ENCODE data around the gene GDPGP1. TPM values are rescaled to one million over a fixed set of nuclear protein-coding genes. Genes with fewer than 3 reads are reported as not detected.

The GDPGP1 gene
- total RNA-seq, 2 donors from 2014 or later = 19.6 to 22.3 TPM

- DNase-seq (no peak), ATAC-seq (no peak)
- intact Hi-C loops (cut with DNase I, micrococcal nuclease) = no loop called here
Observed at GRCh38 chr15:90202929-90203328, 31.1 kb upstream of the GDPGP1 start.

- ATAC-seq (no peak), DNase-seq (no peak)
- intact Hi-C loops (cut with DNase I, micrococcal nuclease) = no loop called here
Observed at GRCh38 chr15:90203473-90203872, 30.5 kb upstream of the GDPGP1 start.

GRCh38 chr15:90203922-90204321 is 30.1 kb upstream of the GDPGP1 start:
- no peak for ATAC-seq
- DNase-seq = no peak
- intact Hi-C loops (cut with DNase I, micrococcal nuclease) = no loop called here

GRCh38 chr15:90205050-90205848 is 28.8 kb upstream of the GDPGP1 start:
- intact Hi-C loops (cut with DNase I, micrococcal nuclease) = no loop called here
- ATAC-seq (no peak), DNase-seq (no peak)

GRCh38 chr15:90205886-90206285 is 28.1 kb upstream of the GDPGP1 start:
- ATAC-seq (no peak), DNase-seq (no peak)
- intact Hi-C loops (cut with DNase I, micrococcal nuclease) = no loop called here

- ATAC-seq (no peak), DNase-seq (no peak)
- intact Hi-C loops (cut with DNase I, micrococcal nuclease) = no loop called here
Observed at GRCh38 chr15:90207252-90207651, 26.8 kb upstream of the GDPGP1 start.

- DNase-seq = no peak
Observed at GRCh38 chr15:90208356-90208755, 25.7 kb upstream of the GDPGP1 start.

GRCh38 chr15:90209591-90209990 is 24.4 kb upstream of the GDPGP1 start:
- intact Hi-C loops (cut with DNase I, micrococcal nuclease) = no loop called here
- no peak for ATAC-seq
- no peak for DNase-seq

More at GRCh38 chr15:90208356-90208755, 25.7 kb upstream of the GDPGP1 start:
- intact Hi-C loops (cut with DNase I, micrococcal nuclease) = no loop called here
- ATAC-seq = no peak

- no peak for ATAC-seq
- no peak for DNase-seq
- intact Hi-C loops (cut with DNase I, micrococcal nuclease) = no loop called here
Observed at GRCh38 chr15:90210593-90210992, 23.4 kb upstream of the GDPGP1 start.

GRCh38 chr15:90211009-90211408 is 23.0 kb upstream of the GDPGP1 start:
- intact Hi-C loops (cut with DNase I, micrococcal nuclease) = no loop called here
- DNase-seq (no peak), ATAC-seq (peak; percentile 0)

- intact Hi-C loops (cut with DNase I, micrococcal nuclease) = no loop called here
- ATAC-seq = peak; percentile 80
- DNase-seq = peak; percentile 81 to 94
Observed at GRCh38 chr15:90211440-90212143, 22.4 kb upstream of the GDPGP1 start.

- intact Hi-C loops (cut with DNase I, micrococcal nuclease) = no loop called here
- DNase-seq (no peak), ATAC-seq (no peak)
Observed at GRCh38 chr15:90212221-90213098, 21.5 kb upstream of the GDPGP1 start.

GRCh38 chr15:90213122-90213817 is 20.7 kb upstream of the GDPGP1 start:
- intact Hi-C loops (cut with DNase I, micrococcal nuclease) = no loop called here
- ATAC-seq (peak; percentile 51), DNase-seq (peak; percentile 63 to 75)

GRCh38 chr15:90213818-90214204 is 20.2 kb upstream of the GDPGP1 start:
- ATAC-seq = peak; percentile 2
- DNase-seq = peak in 1 of 2 donors; percentile 55
- intact Hi-C loops (cut with DNase I, micrococcal nuclease) = no loop called here

GRCh38 chr15:90214553-90215196 is 19.3 kb upstream of the GDPGP1 start:
- no peak for ATAC-seq
- no peak for DNase-seq
- intact Hi-C loops (cut with DNase I, micrococcal nuclease) = no loop called here

- ATAC-seq (no peak), DNase-seq (no peak)
- intact Hi-C loops (cut with DNase I, micrococcal nuclease) = no loop called here
Observed at GRCh38 chr15:90217671-90218394, 16.2 kb upstream of the GDPGP1 start.

- DNase-seq (peak in 1 of 2 donors; percentile 67), ATAC-seq (peak; percentile 34)
- intact Hi-C loops (cut with DNase I, micrococcal nuclease) = no loop called here
Observed at GRCh38 chr15:90219421-90220141, 14.4 kb upstream of the GDPGP1 start.
